HepG2 (cell line): ENCODE results near the gene FGFR3. TPM values are rescaled to one million over a fixed set of nuclear protein-coding genes. Genes with fewer than 3 reads are reported as not detected.

Source experiments
- ATAD3A ChIP-seq: sonication (generic); formaldehyde crosslinking; IDR thresholded peaks from 2 replicates; pipeline ENCODE4 v1.4.0; 2020; ENCODE audit warnings: missing genetic modification reagents
- BRD4 ChIP-seq: sonication (generic); formaldehyde crosslinking; IDR thresholded peaks from 2 replicates; pipeline ENCODE4 v1.4.0; 2020; ENCODE audit warnings: missing genetic modification reagents
- ELF3 ChIP-seq: IDR thresholded peaks from 2 replicates; pipeline ENCODE4 v1.6.1; 2016; ENCODE audit warnings: missing genetic modification reagents, missing compliant biosample characterization
- FOSL2 ChIP-seq: sonication (generic); formaldehyde crosslinking; IDR thresholded peaks from 2 replicates; pipeline ENCODE4 v1.4.0; 2020; ENCODE audit warnings: missing genetic modification reagents
- GABPB1 ChIP-seq: IDR thresholded peaks from 2 replicates; pipeline ENCODE4 v1.6.1; 2016; ENCODE audit warnings: mild to moderate bottlenecking, missing genetic modification reagents, moderate library complexity, missing compliant biosample characterization
- HNRNPK ChIP-seq: fragments of 200-400 bp; formaldehyde crosslinking; IDR thresholded peaks from 2 replicates; pipeline ENCODE4 v1.6.1; 2018; ENCODE audit warnings: low read length, low read depth, moderate library complexity, mild to moderate bottlenecking; ENCODE audit not compliant: poor library complexity, severe bottlenecking
- KDM1A ChIP-seq: IDR thresholded peaks from 2 replicates; pipeline ENCODE4 v1.6.1; 2016; ENCODE audit warnings: missing compliant biosample characterization
- KDM2A ChIP-seq: sonication (generic); formaldehyde crosslinking; IDR thresholded peaks from 2 replicates; pipeline ENCODE4 v1.4.0; 2020; ENCODE audit warnings: low read depth, missing genetic modification reagents, borderline replicate concordance
- KLF6 ChIP-seq: IDR thresholded peaks from 2 replicates; pipeline ENCODE4 v1.8.0; 2016; ENCODE audit warnings: missing biosample characterization, missing genetic modification reagents
- NFIC ChIP-seq: IDR thresholded peaks from 2 replicates; pipeline ENCODE4 v1.6.1; 2012; ENCODE audit warnings: mild to moderate bottlenecking, low read length, inconsistent platforms
- PAF1 ChIP-seq: IDR thresholded peaks from 2 replicates; pipeline ENCODE4 v1.6.1; 2016; ENCODE audit warnings: missing genetic modification reagents, missing compliant biosample characterization
- RXRA ChIP-seq: sonication (generic); formaldehyde crosslinking; IDR thresholded peaks from 2 replicates; pipeline ENCODE4 v1.5.1; 2020; ENCODE audit warnings: missing genetic modification reagents
- SIN3A ChIP-seq: IDR thresholded peaks from 2 replicates; pipeline ENCODE4 v1.6.1; 2011; ENCODE audit warnings: low read depth, mild to moderate bottlenecking, control low read depth, low read length, borderline replicate concordance
- SMAD1 ChIP-seq: sonication (generic); formaldehyde crosslinking; IDR thresholded peaks from 2 replicates; pipeline ENCODE4 v1.4.0; 2020; ENCODE audit warnings: missing genetic modification reagents, low read depth, mild to moderate bottlenecking, borderline replicate concordance
- SMAD3 ChIP-seq: sonication (generic); formaldehyde crosslinking; IDR thresholded peaks from 2 replicates; pipeline ENCODE4 v1.4.0; 2020; ENCODE audit warnings: missing genetic modification reagents
- SRSF1 ChIP-seq: fragments of 200-400 bp; formaldehyde crosslinking; optimal IDR thresholded peaks from 2 replicates; pipeline ENCODE3; 2017; ENCODE audit warnings: mild to moderate bottlenecking, low read depth, low read length, moderate library complexity
- TBX2 ChIP-seq: sonication (generic); formaldehyde crosslinking; IDR thresholded peaks from 2 replicates; pipeline ENCODE4 v1.5.0; 2020; ENCODE audit warnings: missing genetic modification reagents, mild to moderate bottlenecking, borderline replicate concordance
- THYN1 ChIP-seq: sonication (generic); formaldehyde crosslinking; IDR thresholded peaks from 2 replicates; pipeline ENCODE4 v1.8.1; 2023; ENCODE audit warnings: low read depth, mild to moderate bottlenecking, moderate library complexity, missing genetic modification reagents, borderline replicate concordance
- ZNF138 ChIP-seq: sonication (generic); formaldehyde crosslinking; IDR thresholded peaks from 2 replicates; pipeline ENCODE4 v1.5.0; 2020; ENCODE audit warnings: mild to moderate bottlenecking, low read depth, missing genetic modification reagents
- ZNF143 ChIP-seq: sonication (generic); formaldehyde crosslinking; IDR thresholded peaks from 2 replicates; pipeline ENCODE4 v1.4.0; 2020; ENCODE audit warnings: missing genetic modification reagents
- ZNF337 ChIP-seq: sonication (generic); formaldehyde crosslinking; IDR thresholded peaks from 2 replicates; pipeline ENCODE4 v1.5.1; 2020; ENCODE audit warnings: missing genetic modification reagents, low read depth, mild to moderate bottlenecking, borderline replicate concordance
- ZNF382 ChIP-seq: sonication (generic); formaldehyde crosslinking; IDR thresholded peaks from 2 replicates; pipeline ENCODE4 v1.5.0; 2020; ENCODE audit warnings: missing genetic modification reagents, mild to moderate bottlenecking, borderline replicate concordance
- polyA plus RNA-seq, 8 experiments: library from polyadenylated mRNA; depleted of rRNA in 3 of 8; stranded (reverse) in 7 of 8; unstranded in 1 of 8; fragments of >200 nt; fragmentation: Illumina TruSeq in 4 of 8; extraction: Trizol in 4 of 8; gene quantifications; 2 replicates each; pipeline versions ENCODE4 v1.2.1 to v1.2.3, GENCODE V29; 2011 to 2016; ENCODE audit warnings: low read depth in 4 of 8, missing spikeins in 1 of 8, mixed read lengths in 1 of 8; ENCODE audit not compliant: insufficient read depth in 1 of 8
- total RNA-seq, 5 experiments: library from RNA; depleted of rRNA; stranded (reverse); fragments of >200 nt; fragmentation: Illumina TruSeq; extraction: Trizol; gene quantifications; 2 replicates each; pipeline ENCODE4 v1.2.3, GENCODE V29; 2016; ENCODE audit warnings: low read depth in 1 of 5
- TF ChIP-seq, protein P1 (sequence below): sonication (generic); formaldehyde crosslinking; IDR thresholded peaks from 2 replicates; pipeline ENCODE4 v1.9.0; 2022; ENCODE audit warnings: low read depth, missing genetic modification reagents
- TF ChIP-seq, protein P2 (sequence below): sonication (generic); formaldehyde crosslinking; IDR thresholded peaks from 2 replicates; pipeline ENCODE4 v1.5.0; 2020; ENCODE audit warnings: missing genetic modification reagents, mild to moderate bottlenecking, borderline replicate concordance
- TF ChIP-seq, protein P3 (sequence below): sonication (generic); IDR thresholded peaks from 2 replicates; pipeline ENCODE4 v1.6.1; 2016; ENCODE audit warnings: low read depth, borderline replicate concordance
- TF ChIP-seq, protein P4 (sequence below): IDR thresholded peaks from 2 replicates; pipeline ENCODE4 v1.6.1; 2016; ENCODE audit warnings: low read depth

FGFR3 gene
- total and polyA plus RNA-seq, 2 of the 13 experiments (the other 11 are each of a cell fraction or from before 2014, with no cell fraction given), result 103 to 109 TPM

DNA sequence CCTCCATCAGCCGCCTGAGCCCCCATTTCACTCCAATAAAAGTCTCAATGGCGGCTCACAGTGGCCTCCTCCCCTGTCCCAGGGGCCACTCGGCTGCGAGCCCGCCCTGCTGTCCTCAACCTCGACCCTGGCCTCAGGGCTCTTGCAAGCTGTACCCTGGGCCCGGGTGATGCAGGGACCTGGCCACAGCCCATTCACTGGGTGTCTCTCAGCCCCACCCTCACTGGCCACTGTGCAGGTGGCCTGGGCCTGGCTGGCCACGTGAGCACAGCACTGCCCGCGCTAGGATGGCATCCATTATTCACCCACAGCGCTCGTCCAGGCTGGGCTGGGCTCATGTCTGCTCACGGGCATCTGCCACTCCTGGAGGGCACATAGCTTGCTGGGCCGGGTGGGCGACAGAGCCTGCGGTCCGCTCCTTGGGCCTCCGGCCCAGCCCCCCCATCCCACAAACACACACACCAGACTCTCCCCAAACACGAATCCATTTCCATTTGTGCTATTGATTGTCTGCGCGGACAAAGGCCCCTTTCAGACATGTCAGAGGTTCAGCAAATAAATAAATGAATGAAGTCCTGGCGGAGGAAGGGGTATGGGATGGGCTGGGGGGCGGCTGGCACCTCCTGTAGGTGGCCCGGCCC lies 16.5 kb upstream of the FGFR3 start (continued):
- TF ChIP-seq, protein P1, sequence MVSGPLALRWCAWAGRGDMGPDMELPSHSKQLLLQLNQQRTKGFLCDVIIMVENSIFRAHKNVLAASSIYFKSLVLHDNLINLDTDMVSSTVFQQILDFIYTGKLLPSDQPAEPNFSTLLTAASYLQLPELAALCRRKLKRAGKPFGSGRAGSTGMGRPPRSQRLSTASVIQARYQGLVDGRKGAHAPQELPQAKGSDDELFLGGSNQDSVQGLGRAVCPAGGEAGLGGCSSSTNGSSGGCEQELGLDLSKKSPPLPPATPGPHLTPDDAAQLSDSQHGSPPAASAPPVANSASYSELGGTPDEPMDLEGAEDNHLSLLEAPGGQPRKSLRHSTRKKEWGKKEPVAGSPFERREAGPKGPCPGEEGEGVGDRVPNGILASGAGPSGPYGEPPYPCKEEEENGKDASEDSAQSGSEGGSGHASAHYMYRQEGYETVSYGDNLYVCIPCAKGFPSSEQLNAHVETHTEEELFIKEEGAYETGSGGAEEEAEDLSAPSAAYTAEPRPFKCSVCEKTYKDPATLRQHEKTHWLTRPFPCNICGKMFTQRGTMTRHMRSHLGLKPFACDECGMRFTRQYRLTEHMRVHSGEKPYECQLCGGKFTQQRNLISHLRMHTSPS (CRISPR knock-in tag), result peak; percentile 96
- TF ChIP-seq NFIC, result no peak
- TF ChIP-seq GABPB1 (CRISPR knock-in tag), result peak; percentile 61
- TF ChIP-seq ZNF337, result no peak
- TF ChIP-seq ELF3 (CRISPR knock-in tag), result 0 out of 2 replicates have a peak, but pooled peaks have one; percentile 37
- peak; percentile 89 for TF ChIP-seq RXRA (CRISPR knock-in tag)
- TF ChIP-seq TBX2 (CRISPR knock-in tag), result peak; percentile 91
- TF ChIP-seq, protein P2, sequence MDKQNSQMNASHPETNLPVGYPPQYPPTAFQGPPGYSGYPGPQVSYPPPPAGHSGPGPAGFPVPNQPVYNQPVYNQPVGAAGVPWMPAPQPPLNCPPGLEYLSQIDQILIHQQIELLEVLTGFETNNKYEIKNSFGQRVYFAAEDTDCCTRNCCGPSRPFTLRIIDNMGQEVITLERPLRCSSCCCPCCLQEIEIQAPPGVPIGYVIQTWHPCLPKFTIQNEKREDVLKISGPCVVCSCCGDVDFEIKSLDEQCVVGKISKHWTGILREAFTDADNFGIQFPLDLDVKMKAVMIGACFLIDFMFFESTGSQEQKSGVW (CRISPR knock-in tag), result no peak
- 0 out of 2 replicates have a peak, but pooled peaks have one; percentile 48 for TF ChIP-seq ZNF143 (CRISPR knock-in tag)
- 0 out of 2 replicates have a peak, but pooled peaks have one; percentile 36 for TF ChIP-seq SMAD1 (CRISPR knock-in tag)
- peak; percentile 16 for TF ChIP-seq HNRNPK
- TF ChIP-seq THYN1 (CRISPR knock-in tag), result no peak
- TF ChIP-seq, protein P3, sequence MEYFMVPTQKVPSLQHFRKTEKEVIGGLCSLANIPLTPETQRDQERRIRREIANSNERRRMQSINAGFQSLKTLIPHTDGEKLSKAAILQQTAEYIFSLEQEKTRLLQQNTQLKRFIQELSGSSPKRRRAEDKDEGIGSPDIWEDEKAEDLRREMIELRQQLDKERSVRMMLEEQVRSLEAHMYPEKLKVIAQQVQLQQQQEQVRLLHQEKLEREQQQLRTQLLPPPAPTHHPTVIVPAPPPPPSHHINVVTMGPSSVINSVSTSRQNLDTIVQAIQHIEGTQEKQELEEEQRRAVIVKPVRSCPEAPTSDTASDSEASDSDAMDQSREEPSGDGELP, result peak; percentile 52; the same call in 1 of the 2 replicates
- no peak for TF ChIP-seq ZNF382 (CRISPR knock-in tag)
- no peak for TF ChIP-seq SIN3A
- TF ChIP-seq SRSF1, result peak; percentile 93
- peak; percentile 48 for TF ChIP-seq FOSL2 (CRISPR knock-in tag)
- TF ChIP-seq, protein P4, sequence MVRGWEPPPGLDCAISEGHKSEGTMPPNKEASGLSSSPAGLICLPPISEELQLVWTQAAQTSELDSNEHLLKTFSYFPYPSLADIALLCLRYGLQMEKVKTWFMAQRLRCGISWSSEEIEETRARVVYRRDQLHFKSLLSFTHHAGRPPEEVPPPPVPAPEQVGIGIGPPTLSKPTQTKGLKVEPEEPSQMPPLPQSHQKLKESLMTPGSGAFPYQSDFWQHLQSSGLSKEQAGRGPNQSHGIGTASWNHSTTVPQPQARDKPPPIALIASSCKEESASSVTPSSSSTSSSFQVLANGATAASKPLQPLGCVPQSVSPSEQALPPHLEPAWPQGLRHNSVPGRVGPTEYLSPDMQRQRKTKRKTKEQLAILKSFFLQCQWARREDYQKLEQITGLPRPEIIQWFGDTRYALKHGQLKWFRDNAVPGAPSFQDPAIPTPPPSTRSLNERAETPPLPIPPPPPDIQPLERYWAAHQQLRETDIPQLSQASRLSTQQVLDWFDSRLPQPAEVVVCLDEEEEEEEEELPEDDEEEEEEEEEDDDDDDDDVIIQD, result 0 out of 2 replicates have a peak, but pooled peaks have one; percentile 12
- no peak; the same call in 1 of the 2 replicates for TF ChIP-seq KLF6 (CRISPR knock-in tag)
- no peak for TF ChIP-seq KDM1A (CRISPR knock-in tag)
- TF ChIP-seq ATAD3A (CRISPR knock-in tag), result no peak
- peak; percentile 89; the same call in 1 of the 2 replicates for TF ChIP-seq BRD4
- peak; percentile 42; the same call in 1 of the 2 replicates for TF ChIP-seq SMAD3 (CRISPR knock-in tag)
- no peak for TF ChIP-seq PAF1 (CRISPR knock-in tag)
- peak; percentile 31; the same call in 1 of the 2 replicates for TF ChIP-seq KDM2A (CRISPR knock-in tag)
- TF ChIP-seq ZNF138 (CRISPR knock-in tag), result no peak
